ENCODE results near the gene LRBA. TPM values are rescaled to one million over a fixed set of nuclear protein-coding genes. Genes with fewer than 3 reads are reported as not detected.
"Not testable (repeated sequence)": the region's sequence is repeated elsewhere in the genome, so short reads cannot be mapped to it uniquely, and the experiment has no call there.

Gene LRBA
- total RNA-seq, 2 donors from 2014 or later: 37.7 to 70.5 TPM

DNA sequence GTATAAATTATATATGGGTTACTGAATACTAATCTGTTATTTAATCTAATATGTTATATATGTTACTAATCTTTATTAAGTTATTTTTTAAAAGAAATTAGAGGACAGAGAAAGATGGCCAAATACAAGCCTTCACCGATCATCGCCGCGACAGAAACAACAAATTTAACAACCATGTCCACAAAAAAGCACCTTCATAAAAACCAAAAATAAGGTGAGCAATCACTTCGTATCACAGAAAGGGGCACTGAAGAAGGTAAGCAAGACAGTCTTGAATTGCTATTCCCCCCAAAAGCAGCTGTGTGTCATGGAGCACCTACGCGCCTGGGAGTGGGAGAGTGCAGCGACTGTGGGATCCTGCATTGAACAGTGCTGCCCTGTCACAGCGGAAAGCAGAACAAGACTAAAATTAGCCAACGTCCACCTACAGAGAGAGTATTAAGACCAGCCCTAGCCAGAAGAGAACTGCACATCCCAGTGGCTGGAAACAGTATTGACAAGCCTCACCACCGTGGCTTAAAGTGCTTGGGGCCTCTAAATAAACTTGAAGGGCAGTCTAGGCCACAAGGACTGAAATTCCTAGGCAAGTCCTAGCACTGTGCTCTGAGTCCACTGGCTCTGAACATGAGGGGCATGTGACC, 38.5 kb downstream of the LRBA start:
- no peaks in the 10 kb centered on the region for H3K9me3 Mint-ChIP-seq
- H3K27me3 Mint-ChIP-seq: no peaks in the 10 kb centered on the region
- H3K27ac Mint-ChIP-seq: no peak overlapping the region
- DNase-seq (ENCODE audit: low spot score) (no peak), ATAC-seq (no peak)
- H3K4me1 Mint-ChIP-seq (ENCODE audit: low read depth in 2 of 2): peaks cover 51 to 64% of the 10 kb centered on the region in 2 donors
- peaks cover 14% of the 10 kb centered on the region for H3K36me3 Mint-ChIP-seq
- H3K4me3 Mint-ChIP-seq: no peak overlapping the region

DNA sequence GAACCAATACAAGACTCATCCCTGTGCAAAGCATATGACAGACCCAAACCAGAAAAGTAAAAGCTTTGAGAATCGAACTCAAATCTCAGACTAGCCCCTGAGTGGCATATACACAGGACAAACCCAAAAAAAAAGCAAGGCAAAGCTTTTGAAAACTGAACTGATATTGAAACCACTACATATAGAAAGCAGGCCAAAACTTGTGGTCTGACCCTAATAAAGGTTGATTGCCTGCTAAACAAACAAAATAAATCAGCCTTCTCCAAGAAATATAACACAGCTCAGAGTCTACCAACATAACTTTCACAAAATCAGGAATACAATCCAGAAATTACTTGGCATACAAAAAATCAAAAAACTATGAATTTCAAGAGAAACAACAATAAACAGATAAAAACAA, 40.3 kb downstream of the LRBA start:
- no peak overlapping the region for H3K4me3 Mint-ChIP-seq
- ATAC-seq (no peak), DNase-seq (ENCODE audit: low spot score) (no peak)
- peaks cover 49 to 65% of the 10 kb centered on the region in 2 donors for H3K4me1 Mint-ChIP-seq (ENCODE audit: low read depth in 2 of 2)
- H3K36me3 Mint-ChIP-seq: peaks cover 7% of the 10 kb centered on the region
- no peaks in the 10 kb centered on the region for H3K27me3 Mint-ChIP-seq
- no peak overlapping the region for H3K27ac Mint-ChIP-seq
- no peaks in the 10 kb centered on the region for H3K9me3 Mint-ChIP-seq

DNA sequence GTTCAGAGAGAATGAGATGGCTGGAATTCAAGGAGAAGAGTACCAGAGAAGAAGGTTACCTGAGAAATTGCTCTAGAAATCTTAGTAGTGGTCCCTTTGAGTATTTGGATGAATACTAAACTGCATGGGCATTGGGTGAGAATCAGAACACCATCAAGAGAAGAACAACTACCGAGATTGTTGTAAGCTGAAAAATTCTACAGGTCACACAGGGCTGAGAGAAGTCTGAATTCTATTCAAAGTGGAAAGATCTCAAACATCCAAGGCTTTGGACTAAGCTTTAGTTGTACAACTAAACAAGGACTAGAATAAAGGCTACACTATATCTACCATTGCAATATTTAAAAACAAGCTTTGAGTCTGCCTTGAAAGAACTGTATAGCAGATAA, 40.8 kb downstream of the LRBA start:
- Mint-ChIP-seq H3K27ac (no peak overlapping the region), H3K4me3 (no peak overlapping the region), H3K9me3 (no peaks in the 10 kb centered on the region), H3K36me3 (peaks cover 7% of the 10 kb centered on the region), H3K4me1 (ENCODE audit: low read depth in 2 of 2) (peaks cover 51 to 65% of the 10 kb centered on the region in 2 donors), H3K27me3 (no peaks in the 10 kb centered on the region)
- no peak for ATAC-seq
- no peak for DNase-seq (ENCODE audit: low spot score)

DNA sequence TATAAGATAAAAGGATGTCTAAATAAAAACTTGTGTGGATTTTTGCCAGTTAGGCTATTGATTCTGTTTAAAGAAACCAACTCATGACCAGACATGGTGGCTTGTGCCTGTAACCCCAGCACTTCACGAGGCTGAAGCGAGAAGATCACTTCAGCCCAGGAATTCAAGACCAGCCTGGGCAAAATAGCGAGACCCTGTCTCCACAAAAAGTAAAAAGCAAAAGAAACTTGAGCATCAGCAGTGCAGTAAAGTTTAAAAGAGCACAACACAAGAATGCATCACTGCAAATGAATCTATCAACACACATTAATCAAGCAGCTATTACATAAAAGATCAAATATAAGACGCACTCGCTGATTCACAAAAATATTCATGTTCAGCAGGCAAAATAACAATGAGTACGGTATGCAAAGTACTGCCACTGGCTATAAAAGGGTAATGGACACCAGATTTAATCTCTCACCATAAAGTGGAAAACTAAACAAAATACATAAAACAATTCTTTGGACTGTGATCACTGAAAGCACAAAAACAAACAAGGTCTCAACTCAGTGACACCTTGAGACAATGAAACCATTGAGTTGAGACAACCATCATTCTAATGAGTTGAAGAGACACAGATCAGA, 41.3 kb downstream of the LRBA start:
- no peaks in the 10 kb centered on the region for H3K9me3 Mint-ChIP-seq
- H3K27ac Mint-ChIP-seq: no peak overlapping the region
- no peak for DNase-seq (ENCODE audit: low spot score)
- no peaks in the 10 kb centered on the region for H3K27me3 Mint-ChIP-seq
- H3K4me1 Mint-ChIP-seq (ENCODE audit: low read depth in 2 of 2): peaks cover 49 to 63% of the 10 kb centered on the region in 2 donors
- ATAC-seq: no peak
- H3K36me3 Mint-ChIP-seq: peaks cover 2% of the 10 kb centered on the region
- no peak overlapping the region for H3K4me3 Mint-ChIP-seq

DNA sequence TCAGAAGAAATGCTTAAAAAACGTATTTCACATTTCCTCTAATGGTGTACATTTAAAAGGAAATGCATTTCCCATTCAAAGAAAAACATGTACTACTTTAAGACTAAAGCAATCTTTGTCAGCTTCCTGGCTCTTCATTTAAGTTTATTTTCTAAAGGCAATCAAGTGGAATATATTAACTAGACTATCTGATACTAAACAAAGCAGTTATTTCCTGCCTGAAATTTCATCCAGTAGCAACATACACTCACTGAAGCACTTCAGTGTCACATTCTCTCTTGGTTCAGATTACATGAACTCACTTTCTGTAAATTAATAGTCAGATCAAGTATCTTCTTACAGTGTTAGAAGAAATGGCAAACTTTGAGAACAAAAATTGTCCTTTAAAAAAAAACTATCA, 42.5 kb downstream of the LRBA start:
- Mint-ChIP-seq H3K9me3 (no peaks in the 10 kb centered on the region), H3K27me3 (no peaks in the 10 kb centered on the region), H3K27ac (no peak overlapping the region), H3K36me3 (no peaks in the 10 kb centered on the region), H3K4me1 (ENCODE audit: low read depth in 2 of 2) (peaks cover 39 to 52% of the 10 kb centered on the region in 2 donors), H3K4me3 (no peak overlapping the region)
- no peak for ATAC-seq
- DNase-seq (ENCODE audit: low spot score): no peak

DNA sequence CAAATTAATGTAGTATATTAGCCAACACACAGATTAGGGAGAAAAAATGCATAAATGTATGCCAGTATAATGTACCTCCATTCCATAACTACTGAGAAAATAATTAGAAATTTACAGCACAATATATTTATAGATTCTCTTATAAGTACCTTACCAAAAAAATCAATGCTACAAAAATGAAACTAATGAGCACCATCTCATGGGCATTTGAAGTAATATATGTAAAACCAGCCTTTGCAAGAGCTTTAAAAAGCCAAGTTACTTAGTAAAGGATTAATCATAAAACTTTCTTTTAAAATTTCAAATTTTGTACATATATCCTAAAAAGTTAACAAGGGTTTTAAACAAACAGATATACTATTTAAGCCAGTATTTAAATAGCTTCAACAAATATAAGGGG, 43.2 kb downstream of the LRBA start:
- H3K4me1 Mint-ChIP-seq (ENCODE audit: low read depth in 2 of 2): peaks cover 38 to 57% of the 10 kb centered on the region in 2 donors

DNA sequence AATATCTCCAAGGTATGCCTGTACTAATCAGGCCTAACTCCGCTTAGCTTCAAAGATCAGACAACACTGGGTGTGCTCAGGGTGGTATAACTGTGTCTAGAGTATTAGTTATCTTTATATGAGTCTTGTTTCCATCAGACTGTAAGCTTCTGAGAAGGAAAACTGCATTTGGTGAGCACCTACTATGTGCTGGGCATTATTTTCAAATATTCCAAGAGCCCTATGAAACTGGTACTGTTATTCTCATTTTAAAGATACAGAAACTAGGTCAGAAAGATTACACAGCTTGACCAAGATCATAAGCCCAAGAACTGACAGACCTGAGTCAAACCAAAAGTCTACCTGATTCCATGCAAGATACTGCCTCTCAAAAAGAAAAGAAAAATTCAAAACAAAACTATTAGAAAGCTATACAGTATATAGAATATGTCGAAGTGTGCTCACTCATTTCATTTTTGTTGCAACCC, 44.4 kb downstream of the LRBA start:
- DNase-seq (ENCODE audit: low spot score): no peak
- Mint-ChIP-seq H3K27ac (no peak overlapping the region), H3K4me1 (ENCODE audit: low read depth in 2 of 2) (peaks cover 35 to 49% of the 10 kb centered on the region in 2 donors), H3K27me3 (no peaks in the 10 kb centered on the region), H3K9me3 (no peaks in the 10 kb centered on the region), H3K36me3 (no peaks in the 10 kb centered on the region), H3K4me3 (peak overlapping the region; percentile 18)
- peak; percentile 65 to 85 for ATAC-seq

More for the DNA sequence above, 43.2 kb downstream of the LRBA start:
- Mint-ChIP-seq H3K27me3 (no peaks in the 10 kb centered on the region), H3K9me3 (no peaks in the 10 kb centered on the region), H3K4me3 (no peak overlapping the region), H3K36me3 (no peaks in the 10 kb centered on the region), H3K27ac (peak overlapping the region in 1 of 2 donors; percentile 47)
- ATAC-seq: no peak
- no peak for DNase-seq (ENCODE audit: low spot score)

DNA sequence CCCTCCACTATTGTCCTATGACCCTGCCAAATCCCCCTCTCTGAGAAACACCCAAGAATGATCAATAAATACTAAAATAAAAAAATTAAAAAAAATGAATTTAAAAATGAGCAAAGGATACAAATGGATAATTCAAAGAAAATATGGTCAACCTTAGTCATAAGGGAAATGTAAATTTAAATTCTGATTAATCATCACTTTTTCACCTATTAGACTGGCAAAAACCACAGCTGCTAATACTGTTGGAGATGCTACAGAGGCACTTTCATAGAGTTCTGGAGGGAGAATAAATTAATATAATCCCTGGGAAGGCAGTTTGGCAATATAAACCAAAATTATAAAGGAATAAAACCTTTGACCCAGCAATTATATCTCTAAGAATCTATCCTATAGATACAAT, 50.3 kb downstream of the LRBA start:
- H3K27ac Mint-ChIP-seq: no peak overlapping the region
- DNase-seq (ENCODE audit: low spot score): no peak
- H3K4me3 Mint-ChIP-seq: no peak overlapping the region
- H3K9me3 Mint-ChIP-seq: no peaks in the 10 kb centered on the region
- no peaks in the 10 kb centered on the region for H3K27me3 Mint-ChIP-seq
- H3K4me1 Mint-ChIP-seq (ENCODE audit: low read depth in 2 of 2): peaks cover 13 to 17% of the 10 kb centered on the region in 2 donors
- no peak for ATAC-seq
- H3K36me3 Mint-ChIP-seq: no peaks in the 10 kb centered on the region

DNA sequence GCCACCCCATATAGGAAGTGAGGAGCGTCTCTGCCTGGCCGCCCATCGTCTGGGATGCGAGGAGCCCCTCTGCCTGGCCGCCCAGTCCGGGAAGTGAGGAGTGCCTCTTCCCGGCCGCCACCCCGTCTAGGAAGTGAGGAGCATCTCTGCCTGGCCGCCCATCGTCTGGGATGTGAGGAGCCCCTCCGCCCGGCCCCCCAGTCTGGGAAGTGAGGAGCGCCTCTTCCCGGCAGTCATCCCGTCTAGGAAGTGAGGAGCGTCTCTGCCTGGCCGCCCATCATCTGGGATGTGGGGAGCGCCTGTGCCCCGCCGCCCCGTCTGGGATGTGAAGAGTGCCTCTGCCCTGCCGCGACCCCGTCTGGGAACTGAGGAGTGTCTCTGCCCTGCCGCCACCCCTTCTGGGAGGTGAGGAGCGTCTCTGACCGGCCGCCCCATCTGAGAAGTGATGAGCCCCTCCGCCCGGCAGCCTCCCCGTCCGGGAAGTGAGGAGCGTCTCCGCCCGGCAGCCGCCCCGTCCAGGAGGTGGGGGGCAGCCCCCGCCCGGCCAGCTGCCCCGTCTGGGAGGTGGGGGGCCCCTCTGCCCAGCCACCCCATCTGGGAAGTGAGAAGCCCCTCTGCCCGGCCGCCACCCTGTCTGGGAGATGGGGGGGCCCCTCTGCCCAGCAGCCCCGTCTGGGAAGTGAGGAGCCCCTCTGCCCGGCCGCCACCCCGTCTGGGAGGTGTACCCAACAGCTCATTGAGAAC, 51.3 kb downstream of the LRBA start:
- H3K4me3 Mint-ChIP-seq; ATAC-seq; H3K36me3 Mint-ChIP-seq; DNase-seq (ENCODE audit: low spot score); H3K9me3 Mint-ChIP-seq; H3K27ac Mint-ChIP-seq; H3K27me3 Mint-ChIP-seq: not testable (repeated sequence)
- H3K4me1 Mint-ChIP-seq (ENCODE audit: low read depth in 2 of 2): peaks cover 5 to 15% of the 10 kb centered on the region in 2 donors

DNA sequence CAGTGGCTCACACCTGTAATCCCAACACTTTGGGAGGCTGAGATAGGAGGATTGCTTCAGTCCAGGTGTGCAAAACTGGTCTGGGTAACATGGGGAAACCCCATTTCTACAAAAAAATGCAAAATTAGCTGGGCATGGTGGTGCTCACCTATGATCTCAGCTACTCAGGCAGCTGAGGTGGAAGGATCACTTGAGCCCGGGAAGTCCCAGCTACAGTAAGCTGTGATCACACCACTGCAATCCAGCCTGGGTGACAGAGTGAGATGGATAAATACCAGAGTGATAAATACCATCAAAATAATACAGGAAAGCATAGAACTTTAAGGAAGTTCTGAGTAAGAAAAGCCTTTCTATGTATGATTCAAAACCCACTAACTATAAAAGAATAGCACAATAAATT, 52.8 kb downstream of the LRBA start:
- DNase-seq (ENCODE audit: low spot score) (no peak), ATAC-seq (peak; percentile 53 to 56)
- Mint-ChIP-seq H3K36me3 (peaks cover 6% of the 10 kb centered on the region), H3K27ac (no peak overlapping the region), H3K4me3 (no peak overlapping the region), H3K27me3 (no peaks in the 10 kb centered on the region), H3K9me3 (peaks cover 6% of the 10 kb centered on the region), H3K4me1 (ENCODE audit: low read depth in 2 of 2) (peaks cover 2 to 23% of the 10 kb centered on the region in 2 donors)

DNA sequence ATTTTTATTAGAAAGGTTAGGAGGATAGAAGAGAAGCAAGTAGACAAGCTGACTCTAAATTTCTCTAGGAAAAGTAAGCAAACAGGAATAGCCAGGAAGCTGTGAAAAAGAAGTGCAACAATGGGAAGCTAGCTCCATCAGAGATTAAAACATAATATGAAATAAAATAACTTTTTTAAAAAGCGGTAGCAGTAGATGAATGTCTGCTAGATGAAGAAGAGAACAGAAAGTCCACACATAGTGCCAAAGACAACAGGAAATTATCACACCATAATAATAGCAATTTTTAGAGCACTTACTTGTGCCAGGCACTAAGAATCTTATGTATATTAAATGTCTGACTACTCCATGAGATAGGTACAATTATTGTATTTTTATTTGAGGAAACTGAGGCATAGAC, 53.5 kb downstream of the LRBA start:
- DNase-seq (ENCODE audit: low spot score) (no peak), ATAC-seq (no peak)
- no peak overlapping the region for H3K4me3 Mint-ChIP-seq
- no peaks in the 10 kb centered on the region for H3K27me3 Mint-ChIP-seq
- H3K4me1 Mint-ChIP-seq (ENCODE audit: low read depth in 2 of 2): peaks cover 0 to 26% of the 10 kb centered on the region in 2 donors
- peaks cover 6% of the 10 kb centered on the region for H3K9me3 Mint-ChIP-seq
- H3K36me3 Mint-ChIP-seq: peaks cover 6% of the 10 kb centered on the region
- H3K27ac Mint-ChIP-seq: peak overlapping the region in 1 of 2 donors; percentile 50

DNA sequence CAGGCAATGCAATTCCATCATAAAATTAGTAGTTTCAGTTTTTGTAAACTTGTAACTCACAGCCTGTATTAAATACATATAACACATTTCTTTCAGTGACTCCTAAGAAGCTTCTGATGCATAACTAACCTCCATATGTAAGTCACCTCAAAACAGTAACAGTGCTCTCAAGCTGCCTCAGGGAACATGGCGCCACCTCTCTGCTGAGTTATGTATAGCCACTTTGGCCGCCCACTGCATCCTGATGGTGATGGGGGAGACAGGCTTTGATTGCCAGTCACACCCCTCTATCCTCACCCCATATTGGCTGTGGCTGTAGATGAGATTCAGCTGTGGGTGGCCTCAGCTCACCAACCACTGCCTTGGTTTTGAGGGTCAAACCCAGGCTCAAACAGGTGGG, 54.3 kb downstream of the LRBA start:
- DNase-seq (ENCODE audit: low spot score): no peak
- H3K9me3 Mint-ChIP-seq: peaks cover 6% of the 10 kb centered on the region
- peak in 1 of 2 donors; percentile 76 for ATAC-seq
- peaks cover 6% of the 10 kb centered on the region for H3K36me3 Mint-ChIP-seq
- H3K27me3 Mint-ChIP-seq: no peaks in the 10 kb centered on the region
- H3K4me1 Mint-ChIP-seq (ENCODE audit: low read depth in 2 of 2): peaks cover 0 to 28% of the 10 kb centered on the region in 2 donors
- H3K4me3 Mint-ChIP-seq: no peak overlapping the region
- peak overlapping the region in 1 of 2 donors; percentile 50 for H3K27ac Mint-ChIP-seq

DNA sequence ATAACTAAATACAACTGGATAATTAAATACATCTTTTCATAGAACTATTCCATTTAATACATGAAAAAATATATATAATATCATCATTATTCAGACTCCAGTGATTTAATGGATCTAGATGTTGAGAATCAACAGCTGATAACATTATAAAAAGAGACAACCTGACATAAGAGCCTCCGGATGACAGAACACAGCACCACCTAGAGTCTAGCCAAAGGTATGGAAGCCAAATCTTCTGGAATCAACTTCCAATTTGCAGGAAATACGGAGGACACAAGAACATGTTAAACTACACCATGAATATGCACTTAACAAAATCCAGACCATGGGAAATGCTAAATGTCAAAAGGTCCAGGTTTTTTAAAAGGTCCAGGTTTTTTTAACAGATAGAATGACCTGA, 55.0 kb downstream of the LRBA start:
- no peak overlapping the region for H3K27ac Mint-ChIP-seq
- no peaks in the 10 kb centered on the region for H3K27me3 Mint-ChIP-seq
- H3K9me3 Mint-ChIP-seq: peaks cover 6% of the 10 kb centered on the region
- ATAC-seq (no peak), DNase-seq (ENCODE audit: low spot score) (no peak)
- peaks cover 6% of the 10 kb centered on the region for H3K36me3 Mint-ChIP-seq
- peaks cover 0 to 27% of the 10 kb centered on the region in 2 donors for H3K4me1 Mint-ChIP-seq (ENCODE audit: low read depth in 2 of 2)
- H3K4me3 Mint-ChIP-seq: no peak overlapping the region

DNA sequence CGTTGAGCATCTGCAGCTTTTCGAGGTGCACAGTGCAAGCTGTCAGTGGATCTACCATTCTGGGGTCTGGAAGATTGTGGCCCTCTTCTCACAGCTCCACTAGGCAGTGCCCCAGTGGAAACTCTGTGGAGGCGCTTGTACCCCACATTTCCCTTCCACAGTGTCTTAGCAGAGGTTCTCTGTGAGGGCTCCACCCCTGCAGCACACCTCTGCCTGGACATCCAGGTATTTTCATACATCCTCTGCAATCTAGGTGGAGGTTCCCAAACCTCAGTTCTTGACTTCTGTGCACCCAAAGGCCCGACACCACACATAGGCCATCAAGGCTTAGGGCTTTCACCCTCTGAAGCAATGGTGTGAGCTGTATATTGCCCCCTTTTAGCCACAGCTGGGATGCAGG, 57.1 kb downstream of the LRBA start:
- H3K4me3 Mint-ChIP-seq; H3K27me3 Mint-ChIP-seq; H3K36me3 Mint-ChIP-seq; DNase-seq (ENCODE audit: low spot score); H3K9me3 Mint-ChIP-seq; ATAC-seq; H3K27ac Mint-ChIP-seq: not testable (repeated sequence)
- H3K4me1 Mint-ChIP-seq (ENCODE audit: low read depth in 2 of 2): peaks cover 1 to 31% of the 10 kb centered on the region in 2 donors
